ENCODE data around the gene ST8SIA6. TPM values are rescaled to one million over a fixed set of nuclear protein-coding genes. Genes with fewer than 3 reads are reported as not detected.
A peak's percentile ranks its signal among the peaks of the same experiment; 100 is the strongest.

The ST8SIA6 gene
- total RNA-seq, 1 donor from 2014 or later = 5.1 TPM

- no peaks in the 10 kb centered on the region for H4K20me1 ChIP-seq (ENCODE audit: low read depth)
- H3K9ac ChIP-seq = no peak overlapping the region
- DNase-seq (ENCODE audit: low spot score) = no peak
- Mint-ChIP-seq H3K36me3 (no peaks in the 10 kb centered on the region), H3K4me3 (no peak overlapping the region), H3K27me3 (ENCODE audit: insufficient read depth, low read depth) (peaks cover 2% of the 10 kb centered on the region), H3K4me1 (no peaks in the 10 kb centered on the region), H3K27ac (no peak overlapping the region), H3K9me3 (peaks cover 11% of the 10 kb centered on the region)
- H3K27me3 ChIP-seq = no peaks in the 10 kb centered on the region
- TF ChIP-seq EZH2phosphoT487 (IDR thresholded peaks at IDR 0.05) (no peak), CTCF (IDR thresholded peaks at IDR 0.05) (no peak), EZH2 (IDR thresholded peaks at IDR 0.05) (no peak)
- H3F3A ChIP-seq (ENCODE audit: low read depth) = no peaks in the 10 kb centered on the region
- H3K27ac ChIP-seq = no peak overlapping the region
- peak overlapping the region; percentile 42 for H2AFZ ChIP-seq (replicated peaks)
- no peak overlapping the region for H3K4me3 ChIP-seq
- no peaks in the 10 kb centered on the region for H3K4me1 ChIP-seq
- no peaks in the 10 kb centered on the region for H3K36me3 ChIP-seq
- H3K79me2 ChIP-seq (ENCODE audit: low read depth) = no peaks in the 10 kb centered on the region
- H3K4me2 ChIP-seq = no peak overlapping the region
- H3K9me3 ChIP-seq (ENCODE audit: low read depth) = no peaks in the 10 kb centered on the region
Observed at GRCh38 chr10:17286562-17287550, 167.5 kb downstream of the ST8SIA6 start.

- Histone ChIP-seq H3K4me2 (no peak overlapping the region), H3F3A (ENCODE audit: low read depth) (no peaks in the 10 kb centered on the region), H2AFZ (replicated peaks) (no peak overlapping the region), H3K79me2 (ENCODE audit: low read depth) (no peaks in the 10 kb centered on the region), H3K27me3 (no peaks in the 10 kb centered on the region), H3K36me3 (no peaks in the 10 kb centered on the region), H3K4me3 (no peak overlapping the region), H4K20me1 (ENCODE audit: low read depth) (no peaks in the 10 kb centered on the region), H3K9me3 (ENCODE audit: low read depth) (no peaks in the 10 kb centered on the region), H3K9ac (no peak overlapping the region), H3K4me1 (no peaks in the 10 kb centered on the region), H3K27ac (no peak overlapping the region)
- H3K4me3 Mint-ChIP-seq = no peak overlapping the region
- no peak for DNase-seq (ENCODE audit: low spot score)
- H3K27me3 Mint-ChIP-seq (ENCODE audit: insufficient read depth, low read depth) = no peaks in the 10 kb centered on the region
- H3K9me3 Mint-ChIP-seq = peaks cover 23% of the 10 kb centered on the region
- no peak for TF ChIP-seq CTCF (IDR thresholded peaks at IDR 0.05)
- no peak for TF ChIP-seq EZH2phosphoT487 (IDR thresholded peaks at IDR 0.05)
- no peak for TF ChIP-seq EZH2 (IDR thresholded peaks at IDR 0.05)
- H3K36me3 Mint-ChIP-seq = no peaks in the 10 kb centered on the region
- no peak overlapping the region for H3K27ac Mint-ChIP-seq
- H3K4me1 Mint-ChIP-seq = no peaks in the 10 kb centered on the region
Observed at GRCh38 chr10:17282311-17282710, 172.1 kb downstream of the ST8SIA6 start.

GRCh38 chr10:17278607-17279240, 175.7 kb downstream of the ST8SIA6 start:
- Histone ChIP-seq H3K4me3 (no peak overlapping the region), H3K27ac (no peak overlapping the region), H3K79me2 (ENCODE audit: low read depth) (no peaks in the 10 kb centered on the region), H3F3A (ENCODE audit: low read depth) (no peaks in the 10 kb centered on the region), H4K20me1 (ENCODE audit: low read depth) (no peaks in the 10 kb centered on the region), H3K4me2 (no peak overlapping the region), H3K36me3 (no peaks in the 10 kb centered on the region), H2AFZ (replicated peaks) (no peak overlapping the region), H3K27me3 (no peaks in the 10 kb centered on the region), H3K4me1 (no peaks in the 10 kb centered on the region), H3K9ac (no peak overlapping the region), H3K9me3 (ENCODE audit: low read depth) (no peaks in the 10 kb centered on the region)
- Mint-ChIP-seq H3K4me1 (no peaks in the 10 kb centered on the region), H3K27me3 (ENCODE audit: insufficient read depth, low read depth) (peaks cover 3% of the 10 kb centered on the region), H3K4me3 (no peak overlapping the region), H3K9me3 (peaks cover 31% of the 10 kb centered on the region), H3K36me3 (no peaks in the 10 kb centered on the region), H3K27ac (no peak overlapping the region)
- no peak for TF ChIP-seq EZH2 (IDR thresholded peaks at IDR 0.05)
- TF ChIP-seq CTCF (IDR thresholded peaks at IDR 0.05) = no peak
- TF ChIP-seq EZH2phosphoT487 (IDR thresholded peaks at IDR 0.05) = no peak
- DNase-seq (ENCODE audit: low spot score) = no peak
